Measurements from ENCODE around the gene OPRM1. TPM values are rescaled to one million over a fixed set of nuclear protein-coding genes. Genes with fewer than 3 reads are reported as not detected.
"Not testable (repeated sequence)": the region's sequence is repeated elsewhere in the genome, so short reads cannot be mapped to it uniquely, and the experiment has no call there.

OPRM1 gene
- polyA plus RNA-seq, 3 donors = not detected

- no peak for DNase-seq (ENCODE audit: extremely low read depth in 1 of 11, low read depth in 9 of 11, low spot score in 4 of 11)
These were observed 191.4 kb downstream of the OPRM1 start for GRCh38 chr6:154230393-154230792.

- no peak for DNase-seq (ENCODE audit: extremely low read depth in 1 of 11, low read depth in 9 of 11, low spot score in 4 of 11)
These were observed 192.0 kb downstream of the OPRM1 start for GRCh38 chr6:154230910-154231595.

- DNase-seq (ENCODE audit: extremely low read depth in 1 of 11, low read depth in 9 of 11, low spot score in 4 of 11) = no peak
These were observed 193.2 kb downstream of the OPRM1 start for GRCh38 chr6:154232013-154232910.

GRCh38 chr6:154233383-154233782 lies 194.3 kb downstream of the OPRM1 start:
- no peak for DNase-seq (ENCODE audit: extremely low read depth in 1 of 11, low read depth in 9 of 11, low spot score in 4 of 11)

GRCh38 chr6:154234019-154234772 lies 195.2 kb downstream of the OPRM1 start:
- no peak for DNase-seq (ENCODE audit: extremely low read depth in 1 of 11, low read depth in 9 of 11, low spot score in 4 of 11)

GRCh38 chr6:154236646-154237301 lies 197.7 kb downstream of the OPRM1 start:
- peak in 1 of 11 donors; percentile 57 for DNase-seq (ENCODE audit: extremely low read depth in 1 of 11, low read depth in 9 of 11, low spot score in 4 of 11)

GRCh38 chr6:154238831-154239230 lies 199.8 kb downstream of the OPRM1 start:
- no peak for DNase-seq (ENCODE audit: extremely low read depth in 1 of 11, low read depth in 9 of 11, low spot score in 4 of 11)

GRCh38 chr6:154239392-154239791 lies 200.4 kb downstream of the OPRM1 start:
- no peak for DNase-seq (ENCODE audit: extremely low read depth in 1 of 11, low read depth in 9 of 11, low spot score in 4 of 11)

- DNase-seq (ENCODE audit: extremely low read depth in 1 of 11, low read depth in 9 of 11, low spot score in 4 of 11) = not testable (repeated sequence)
These were observed 202.0 kb downstream of the OPRM1 start for GRCh38 chr6:154241061-154241460.

- no peak for DNase-seq (ENCODE audit: extremely low read depth in 1 of 11, low read depth in 9 of 11, low spot score in 4 of 11)
These were observed 202.5 kb downstream of the OPRM1 start for GRCh38 chr6:154241581-154241980.

GRCh38 chr6:154242617-154243357 lies 203.7 kb downstream of the OPRM1 start:
- DNase-seq (ENCODE audit: extremely low read depth in 1 of 11, low read depth in 9 of 11, low spot score in 4 of 11) = no peak

GRCh38 chr6:154243793-154244750 lies 205.0 kb downstream of the OPRM1 start:
- no peak for DNase-seq (ENCODE audit: extremely low read depth in 1 of 11, low read depth in 9 of 11, low spot score in 4 of 11)

- DNase-seq (ENCODE audit: extremely low read depth in 1 of 11, low read depth in 9 of 11, low spot score in 4 of 11) = no peak
These were observed 206.5 kb downstream of the OPRM1 start for GRCh38 chr6:154245506-154245905.

GRCh38 chr6:154246723-154247118 lies 207.7 kb downstream of the OPRM1 start:
- no peak for DNase-seq (ENCODE audit: extremely low read depth in 1 of 11, low read depth in 9 of 11, low spot score in 4 of 11)

- no peak for DNase-seq (ENCODE audit: extremely low read depth in 1 of 11, low read depth in 9 of 11, low spot score in 4 of 11)
These were observed 208.2 kb downstream of the OPRM1 start for GRCh38 chr6:154247119-154247861.

GRCh38 chr6:154249499-154250298 lies 210.7 kb downstream of the OPRM1 start:
- DNase-seq (ENCODE audit: extremely low read depth in 1 of 11, low read depth in 9 of 11, low spot score in 4 of 11) = no peak

Data from renal cortex interstitium (tissue), 11 donors.